Hippocampal formation (tissue), 2 donors: Measurements from ENCODE around the gene SLC22A23.
"Not testable (repeated sequence)": the region's sequence is repeated elsewhere in the genome, so short reads cannot be mapped to it uniquely, and the experiment has no call there.

ENCODE experiments used
- DNase-seq, 2 donors: peaks; one replicate each; lab custom pipeline; 2025; lab: John Stamatoyannopoulos, UW

Gene SLC22A23

GRCh38 chr6:3385660-3386151 is 71.1 kb downstream of the SLC22A23 start:
- peak; percentile 87 to 97 for DNase-seq

GRCh38 chr6:3385181-3385580 is 71.7 kb downstream of the SLC22A23 start:
- DNase-seq: not testable (repeated sequence)

GRCh38 chr6:3384241-3385143 is 72.4 kb downstream of the SLC22A23 start:
- no peak for DNase-seq

GRCh38 chr6:3383525-3383924 is 73.3 kb downstream of the SLC22A23 start:
- DNase-seq: no peak

GRCh38 chr6:3382326-3383279 is 74.2 kb downstream of the SLC22A23 start:
- DNase-seq: no peak

- DNase-seq: peak; percentile 82 to 94
These were observed 75.5 kb downstream of the SLC22A23 start for GRCh38 chr6:3381233-3381921.

- DNase-seq: no peak
These were observed 76.3 kb downstream of the SLC22A23 start for GRCh38 chr6:3380344-3381232.

- DNase-seq: no peak
These were observed 77.3 kb downstream of the SLC22A23 start for GRCh38 chr6:3379482-3380060.

GRCh38 chr6:3378808-3379207 is 78.0 kb downstream of the SLC22A23 start:
- not testable (repeated sequence) for DNase-seq

- not testable (repeated sequence) for DNase-seq
These were observed 78.5 kb downstream of the SLC22A23 start for GRCh38 chr6:3378398-3378782.

GRCh38 chr6:3377536-3378397 is 79.1 kb downstream of the SLC22A23 start:
- DNase-seq: no peak

GRCh38 chr6:3376893-3377535 is 79.8 kb downstream of the SLC22A23 start:
- DNase-seq: no peak

- DNase-seq: peak; percentile 52 to 68
These were observed 80.8 kb downstream of the SLC22A23 start for GRCh38 chr6:3376064-3376463.

GRCh38 chr6:3373597-3374203 is 83.2 kb downstream of the SLC22A23 start:
- no peak for DNase-seq

GRCh38 chr6:3372912-3373554 is 83.8 kb downstream of the SLC22A23 start:
- no peak for DNase-seq

- DNase-seq: no peak
These were observed 84.5 kb downstream of the SLC22A23 start for GRCh38 chr6:3372184-3372846.

- DNase-seq: no peak
These were observed 85.5 kb downstream of the SLC22A23 start for GRCh38 chr6:3371222-3371949.
